DMS53 treated with DMSO at 0.1 percent for 48 hours (cell line): ENCODE results near the gene DPH6.
A peak's percentile ranks its signal among the peaks of the same experiment; 100 is the strongest.

Experiments used
- DNase-seq: peaks from one replicate; lab custom pipeline; 2025; ENCODE audit not compliant: unreplicated experiment; lab: John Stamatoyannopoulos, UW

The DPH6 gene

GRCh38 chr15:35545316-35545823 is 595 bp downstream of the DPH6 start:
- peak; percentile 19 for DNase-seq

- no peak for DNase-seq
Measured at GRCh38 chr15:35540885-35541284, 5.1 kb downstream of the DPH6 start.

- DNase-seq: no peak
Measured at GRCh38 chr15:35540021-35540420, 5.9 kb downstream of the DPH6 start.

- no peak for DNase-seq
Measured at GRCh38 chr15:35535365-35535916, 10.5 kb downstream of the DPH6 start.

DNA sequence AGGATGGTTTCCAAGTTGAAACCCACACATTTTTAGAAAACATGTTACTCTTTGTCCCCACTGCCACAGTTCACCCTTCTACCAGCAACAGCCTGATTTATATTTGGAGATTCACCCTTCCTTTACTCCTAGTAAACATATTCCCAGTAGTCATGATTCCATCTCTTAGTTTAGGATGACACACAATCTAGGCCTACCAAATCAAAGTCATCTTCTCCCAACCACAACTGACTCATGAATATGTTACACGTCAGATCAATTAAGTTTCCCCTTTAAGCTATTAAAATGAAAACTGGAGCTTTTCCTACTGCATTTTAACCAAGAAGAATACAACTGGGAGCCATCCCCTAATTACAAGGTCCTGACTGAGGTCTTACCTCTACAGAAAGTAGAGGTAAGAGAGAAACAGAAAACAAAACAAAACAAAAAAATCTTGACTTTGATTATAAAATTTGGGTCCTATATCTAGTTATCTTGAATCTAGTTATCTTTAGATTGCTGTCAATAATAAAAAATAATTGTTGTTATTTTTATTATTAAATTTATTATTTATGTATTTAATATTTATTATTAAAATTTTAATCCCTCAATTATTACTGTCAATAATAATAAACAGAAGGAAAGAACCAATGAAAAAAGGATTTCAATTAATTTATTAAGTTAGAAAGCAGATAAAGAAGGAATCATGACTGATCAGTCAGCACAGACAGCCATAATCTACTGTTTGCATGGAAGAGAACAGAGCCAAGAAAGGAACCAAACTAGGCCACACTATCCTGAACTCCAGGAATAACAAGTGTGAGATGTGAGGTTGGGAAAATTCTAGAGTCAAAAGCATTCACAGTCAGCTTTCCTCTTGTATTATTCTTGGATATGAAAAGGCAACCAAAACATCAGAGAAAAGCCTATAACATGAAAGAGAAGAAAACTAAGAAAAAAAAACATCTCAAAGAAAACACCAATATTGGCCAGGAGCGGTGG is 12.5 kb downstream of the DPH6 start:
- DNase-seq: no peak

DNA sequence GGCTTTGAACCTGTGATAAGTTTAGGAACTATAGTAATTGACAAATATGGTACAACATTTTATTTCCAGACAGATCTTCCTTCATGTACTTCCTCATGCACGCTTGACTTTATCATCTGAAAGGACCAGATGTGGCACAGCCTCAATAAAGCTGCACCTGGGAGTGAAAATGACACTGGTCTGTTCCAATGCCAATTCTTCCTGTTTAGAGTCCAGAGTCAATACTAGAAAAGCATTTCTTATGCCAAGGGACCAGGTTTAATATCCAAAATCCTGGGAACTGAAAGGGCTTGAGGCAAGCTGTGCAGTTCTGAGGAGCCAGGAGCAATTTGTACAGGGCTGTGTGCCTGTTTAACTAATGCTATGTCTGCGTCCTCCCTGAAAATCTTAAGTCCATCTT is 15.3 kb downstream of the DPH6 start:
- no peak for DNase-seq

- no peak for DNase-seq
Measured at GRCh38 chr15:35529784-35530183, 16.2 kb downstream of the DPH6 start.

- no peak for DNase-seq
Measured at GRCh38 chr15:35522061-35522460, 23.9 kb downstream of the DPH6 start.

GRCh38 chr15:35519541-35520149 is 26.3 kb downstream of the DPH6 start:
- peak; percentile 24 for DNase-seq

DNA sequence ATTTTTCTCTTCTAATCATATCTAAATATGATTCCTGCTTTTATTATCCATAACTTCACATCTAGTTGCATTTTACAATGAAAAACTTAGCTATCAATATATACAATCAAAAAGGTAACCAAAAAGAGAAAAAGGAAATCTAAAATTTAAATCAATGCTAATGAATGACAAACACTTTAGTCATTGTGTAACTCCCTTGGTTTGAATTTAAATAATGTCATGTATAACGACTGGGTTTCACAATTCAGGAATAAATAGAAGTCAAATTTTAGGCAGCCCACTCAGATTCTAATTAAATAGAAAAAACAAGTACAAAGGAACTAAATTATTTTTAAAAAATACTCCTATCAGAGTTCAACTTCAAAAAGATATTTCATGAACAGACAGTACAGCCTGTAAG is 26.9 kb downstream of the DPH6 start:
- no peak for DNase-seq

GRCh38 chr15:35514759-35515158 is 31.2 kb downstream of the DPH6 start:
- DNase-seq: no peak

GRCh38 chr15:35507932-35508638 is 37.9 kb downstream of the DPH6 start:
- no peak for DNase-seq

DNA sequence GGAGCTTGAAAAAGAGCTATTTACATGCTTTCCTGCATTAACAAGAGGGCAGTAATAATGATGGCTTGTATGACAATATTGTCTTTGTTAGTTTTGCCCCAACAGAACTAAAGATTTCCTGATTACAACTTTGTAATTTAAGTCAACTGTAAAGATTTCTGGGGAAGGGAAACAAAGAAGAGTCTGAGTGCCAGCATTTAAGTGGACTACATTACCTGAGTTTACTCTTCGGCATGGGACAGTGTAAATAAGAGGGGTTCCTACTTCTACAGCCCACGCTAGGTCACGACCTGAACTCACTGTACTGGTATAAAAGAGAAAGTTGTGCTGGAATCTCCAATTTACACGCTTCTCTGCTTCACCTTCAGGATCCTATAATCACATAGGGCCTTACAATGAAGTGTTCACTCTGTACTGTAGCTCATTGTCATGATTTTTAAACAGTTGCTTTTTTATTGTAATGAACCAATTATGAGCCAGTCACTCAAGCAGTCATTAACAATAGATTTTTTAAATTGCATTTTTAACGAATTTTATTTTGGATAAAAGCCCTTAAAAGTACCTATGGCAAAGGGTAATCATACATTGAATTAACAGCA is 39.6 kb downstream of the DPH6 start:
- peak; percentile 61 for DNase-seq

- DNase-seq: no peak
Measured at GRCh38 chr15:35505809-35506208, 40.2 kb downstream of the DPH6 start.

DNA sequence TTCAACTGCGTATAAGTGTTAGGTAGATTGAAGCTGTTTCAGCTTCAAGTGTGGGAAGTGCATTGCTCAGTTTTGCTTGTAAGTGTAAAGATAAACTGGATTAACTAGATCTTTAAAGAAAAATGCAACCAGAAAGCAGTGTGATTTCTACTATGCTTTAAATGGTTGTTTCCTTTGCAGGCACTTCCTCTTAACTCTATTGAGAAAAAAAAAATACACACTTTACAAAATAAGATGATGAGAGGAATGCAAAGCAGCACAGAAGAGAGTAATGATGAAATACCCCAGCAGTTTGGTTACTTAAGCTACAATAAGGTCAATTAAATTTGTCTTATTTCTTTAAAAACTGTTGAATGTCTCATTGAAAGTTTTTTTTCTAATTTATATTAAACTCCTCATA is 40.8 kb downstream of the DPH6 start:
- DNase-seq: peak; percentile 2

DNA sequence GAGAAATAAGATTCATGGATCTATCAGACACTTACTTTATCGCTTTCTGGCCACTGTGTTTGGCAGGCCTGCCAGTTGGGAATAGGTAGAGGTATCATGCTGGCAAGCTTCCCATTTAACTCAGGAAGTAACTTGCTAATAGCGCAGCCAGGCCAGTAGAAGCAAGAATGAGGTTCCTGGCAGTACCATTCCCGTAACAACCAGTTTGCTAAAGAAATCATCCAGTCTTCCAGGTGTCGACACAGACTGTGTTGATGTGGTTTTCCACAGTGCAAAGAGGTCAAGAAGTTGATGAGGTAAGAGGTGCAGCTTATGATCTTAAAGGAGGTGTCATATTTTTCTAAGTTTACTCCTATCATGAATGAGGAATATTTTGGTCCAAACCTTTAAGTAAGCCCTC is 46.2 kb downstream of the DPH6 start:
- DNase-seq: no peak

DNA sequence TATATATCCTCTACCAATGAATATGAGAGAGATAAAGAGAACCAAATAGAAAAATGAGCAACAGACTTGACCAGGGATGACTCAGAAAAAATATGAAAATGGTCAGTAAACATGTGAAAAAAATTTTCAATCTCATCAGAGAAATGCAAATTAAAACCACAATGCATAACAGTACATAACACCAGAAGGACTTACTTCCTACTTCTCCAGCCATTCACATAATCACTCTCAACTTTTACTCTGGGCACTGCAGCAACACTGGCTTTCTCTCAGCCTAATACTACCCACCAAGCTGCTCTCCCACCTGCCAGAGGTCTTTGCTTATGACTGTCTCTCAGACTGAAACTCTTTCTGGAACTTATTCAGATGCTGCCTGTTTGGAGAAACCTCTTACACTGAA is 49.4 kb downstream of the DPH6 start:
- DNase-seq: no peak

DNA sequence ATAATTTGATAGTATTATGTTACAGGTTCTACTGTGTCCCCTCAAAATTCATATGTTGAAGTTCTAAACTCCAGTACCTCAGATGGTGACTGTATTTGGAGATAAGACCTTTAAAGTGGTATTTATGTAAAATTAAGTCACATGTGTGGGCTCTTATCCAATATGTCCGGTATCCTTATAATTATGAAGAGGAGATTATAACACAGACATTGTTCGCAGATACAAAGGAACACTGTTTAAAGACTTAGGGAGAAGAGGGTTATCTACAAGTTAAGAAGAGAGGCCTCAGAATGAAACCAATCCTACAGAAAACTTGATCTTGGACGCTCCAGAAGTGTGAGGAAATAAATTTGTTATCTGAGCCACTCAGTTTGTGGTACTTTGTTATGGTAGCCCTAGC is 50.9 kb downstream of the DPH6 start:
- no peak for DNase-seq

DNA sequence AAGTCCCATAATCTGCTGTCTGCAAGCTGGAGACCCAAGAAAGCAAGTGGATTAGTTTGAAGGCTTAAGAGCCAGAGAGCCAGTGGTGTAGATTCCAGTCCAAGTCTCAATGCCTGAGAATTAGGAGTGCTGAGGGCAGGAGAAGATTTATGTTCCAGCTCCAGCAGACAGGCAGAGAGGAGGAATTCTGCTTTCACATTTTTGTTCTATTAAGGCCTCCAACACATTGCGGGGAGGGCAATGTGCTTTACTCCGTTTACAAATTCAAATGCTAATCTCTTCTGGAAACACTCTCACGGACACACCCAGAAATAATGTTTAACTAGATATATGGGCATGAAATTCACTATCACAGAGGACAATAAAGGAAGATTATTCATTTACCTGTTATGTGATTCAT is 54.0 kb downstream of the DPH6 start:
- DNase-seq: no peak

DNA sequence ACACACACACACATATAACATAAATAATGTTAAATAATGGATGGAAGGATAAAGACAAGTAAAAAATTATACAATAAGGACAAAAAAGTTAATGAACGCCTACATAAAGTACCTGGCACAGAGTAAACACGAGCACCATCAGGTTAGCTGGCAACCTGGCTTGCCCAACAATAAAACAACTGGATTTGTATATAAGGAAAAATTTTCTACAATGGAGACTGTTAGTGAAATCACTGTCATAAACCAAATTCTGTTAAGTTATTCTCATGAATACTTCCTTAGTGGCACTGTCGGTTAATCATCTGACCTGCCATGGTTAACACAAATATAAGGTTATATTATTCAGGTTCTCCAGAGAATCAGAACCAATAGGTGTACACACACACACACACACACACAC is 54.8 kb downstream of the DPH6 start:
- no peak for DNase-seq

DNA sequence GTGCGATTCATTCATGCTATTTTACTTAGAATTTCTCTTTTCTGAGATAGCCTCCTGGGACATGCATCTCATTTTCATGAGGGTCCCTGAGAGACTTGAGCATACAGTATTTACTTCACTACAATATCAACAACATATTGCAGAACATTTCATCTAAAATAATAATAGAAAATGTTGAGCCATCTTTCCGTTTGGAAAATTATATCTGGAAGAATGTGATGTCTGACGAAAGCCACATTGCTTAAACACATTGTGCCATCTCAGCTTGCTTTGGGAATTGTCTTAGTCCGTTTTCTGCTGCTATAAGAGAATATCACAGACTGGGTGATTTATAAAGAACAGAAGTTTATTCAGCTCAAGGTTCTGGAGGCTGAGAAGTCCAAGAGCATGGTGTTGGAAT is 55.5 kb downstream of the DPH6 start:
- no peak for DNase-seq
